Adrenal gland (tissue), 12 donors: Measurements from ENCODE around the gene NOB1. TPM values are rescaled to one million over a fixed set of nuclear protein-coding genes. Genes with fewer than 3 reads are reported as not detected.

Experiments
- DNase-seq, 7 donors: peaks; one replicate each; pipeline ENCODE4 v3.0.0-alpha.2; 2019 to 2020
- H3K27ac ChIP-seq, 5 donors: fragments of 200-600 bp; sonication (generic) in 4 of 5; 1 replicate in 3 of 5; 2 replicates in 2 of 5; pipeline versions ENCODE4 v1.5.1 to v1.8.0; 2016 to 2020; ENCODE audit warnings: mild to moderate bottlenecking in 1 of 5
- H3K27me3 ChIP-seq: fragments of 200-600 bp; 2 replicates; pipeline ENCODE4 v1.8.0; 2021
- H3K36me3 ChIP-seq, 2 donors: fragments of 200-600 bp; replicated peaks in 1 of 2; 1 replicate in 1 of 2; 2 replicates in 1 of 2; pipeline versions ENCODE4 v1.5.1 to v1.8.0; 2018 to 2022
- H3K4me1 ChIP-seq, 2 donors: fragments of 200-600 bp; replicated peaks in 1 of 2; 1 replicate in 1 of 2; 2 replicates in 1 of 2; pipeline versions ENCODE4 v1.5.1 to v1.8.0; 2018 to 2021
- H3K4me3 ChIP-seq, 4 donors: fragments of 200-600 bp; sonication (generic) in 3 of 4; one replicate each; pipeline ENCODE4 v1.5.1; 2016 to 2018
- H3K9me3 ChIP-seq, 3 donors: fragments of 200-600 bp; sonication (generic) in 1 of 3; replicated peaks in 1 of 3; 1 replicate in 2 of 3; 2 replicates in 1 of 3; pipeline versions ENCODE4 v1.5.1 to v1.8.0; 2016 to 2021
- CTCF ChIP-seq, 6 experiments: fragments of 450-650 bp in 4 of 6; fragments of 200-600 bp in 2 of 6; sonication (generic) in 1 of 6; IDR thresholded peaks; 1 replicate in 5 of 6; 2 replicates in 1 of 6; pipeline versions ENCODE4 v1.5.1 to v1.8.0; 2016 to 2021; ENCODE audit warnings: antibody characterized with exemption in 6 of 6, mild to moderate bottlenecking in 2 of 6, moderate library complexity in 1 of 6
- POLR2A ChIP-seq, 2 donors: fragments of 450-650 bp; IDR thresholded peaks; one replicate each; pipeline ENCODE4 v1.6.1; 2017; ENCODE audit warnings: antibody characterized with exemption in 2 of 2, mild to moderate bottlenecking in 2 of 2, moderate library complexity in 1 of 2
- WGBS, 4 donors: extraction: QIAGEN DNeasy Blood & Tissue Kit in 2 of 4; methylation state at CpG; one replicate each; pipeline versions ENCODE4 v1.1.5 to v1.1.7; 2013 to 2017; 5-methylcytosine and 5-hydroxymethylcytosine counted together
- intact Hi-C, 2 donors: fragments of 100-400 bp; cut with DNase I; formaldehyde crosslinking; loops; one replicate each; pipeline versions ENCODE4 v1.14.1 to v1.15.0; 2022 to 2023
- polyA plus RNA-seq, 3 donors: library from polyadenylated mRNA; stranded (reverse); fragments of 200-250 nt in 2 of 3; fragments of 350-450 nt in 1 of 3; fragmentation: Illumina TruSeq in 1 of 3; extraction: RNeasy Lipid Tissue Mini Kit (QIAGEN cat#74804) in 1 of 3; gene quantifications; one replicate each; pipeline ENCODE4 v1.2.3, GENCODE V29; 2013 to 2014
- total RNA-seq, 9 donors: library from RNA; depleted of rRNA in 4 of 9; stranded (reverse); fragments of >200 nt in 4 of 9; fragments of 120-200 nt in 1 of 9; fragmentation: NEBNext Ultra II Directional in 1 of 9; extraction: Animal tissue kit (Norgen Biotek cat#: 25700) in 1 of 9; gene quantifications; one replicate each; pipeline versions ENCODE4 v1.1.0 to v1.2.4, GENCODE V29; 2013 to 2023
- donor health status: healthy with polysubstance abuse.
- donor health status: Bipolar disorder and iron deficiency.
- donor health status: DM: yes; HTN: yes; CAD: no.
- donor health status: DM: no; HTN: no; CAD: no.
- donor health status: DM: no; HTN: no; CAD: no.
- donor health status: DM: yes; HTN: yes; CAD: no.

Gene NOB1
- total and polyA plus RNA-seq, 12 donors, result 26.9 to 98.4 (median 70.4) TPM

GRCh38 chr16:69709456-69710084 is 45.2 kb downstream of the NOB1 start:
- Histone ChIP-seq H3K9me3 (no peaks in the 10 kb centered on the region), H3K27me3 (no peaks in the 10 kb centered on the region), H3K27ac (peak overlapping the region in 3 of 5 donors; percentile 23 to 52 (median 39)), H3K36me3 (peaks cover 0 to 25% of the 10 kb centered on the region in 2 donors), H3K4me1 (peaks cover 0 to 6% of the 10 kb centered on the region in 2 donors), H3K4me3 (no peak overlapping the region)
- 26 to 38% (median 31%) methylated on average over 5 of the region's 5 CpGs for WGBS, 4 donors
- intact Hi-C loops, result loop anchor here (2.0 to 5.0 kb wide), 2 partner anchors 43 to 45 kb away; partner anchors contain the start of gene NOB1 (in 2 of the 2)
- TF ChIP-seq CTCF (IDR thresholded peaks at IDR 0.05) (peak; percentile 68 to 90 (median 82)), POLR2A (IDR thresholded peaks at IDR 0.05) (no peak)
- peak in 2 of 7 donors; percentile 13 to 43 for DNase-seq

- TF ChIP-seq POLR2A (IDR thresholded peaks at IDR 0.05), result no peak
- no peak for TF ChIP-seq CTCF (IDR thresholded peaks at IDR 0.05)
- H3K27me3 ChIP-seq, result no peaks in the 10 kb centered on the region
- peak in 1 of 7 donors; percentile 49 for DNase-seq
- peaks cover 0 to 22% of the 10 kb centered on the region in 2 donors for H3K36me3 ChIP-seq
- H3K4me1 ChIP-seq, result peaks cover 0 to 15% of the 10 kb centered on the region in 2 donors
- no peaks in the 10 kb centered on the region for H3K9me3 ChIP-seq
- H3K27ac ChIP-seq, result no peak overlapping the region
- no peak overlapping the region for H3K4me3 ChIP-seq
- 84 to 90% (median 86%) methylated on average over 10 of the region's 10 CpGs for WGBS, 4 donors
- intact Hi-C loops, result no loop called here
These were observed 46.6 kb downstream of the NOB1 start for GRCh38 chr16:69707920-69708683.

GRCh38 chr16:69706975-69707340 is 47.8 kb downstream of the NOB1 start:
- Histone ChIP-seq H3K27me3 (no peaks in the 10 kb centered on the region), H3K36me3 (peaks cover 0 to 11% of the 10 kb centered on the region in 2 donors), H3K9me3 (no peaks in the 10 kb centered on the region), H3K4me1 (peaks cover 0 to 18% of the 10 kb centered on the region in 2 donors), H3K4me3 (no peak overlapping the region), H3K27ac (peak overlapping the region in 1 of 5 donors; percentile 36)
- peak in 1 of 7 donors; percentile 46 for DNase-seq
- WGBS, 4 donors, result 90 to 93% (median 93%) methylated on average over 2 of the region's 2 CpGs
- TF ChIP-seq CTCF (IDR thresholded peaks at IDR 0.05) (no peak), POLR2A (IDR thresholded peaks at IDR 0.05) (no peak)
- intact Hi-C loops, result no loop called here

GRCh38 chr16:69706256-69706974 is 48.3 kb downstream of the NOB1 start:
- Histone ChIP-seq H3K4me3 (no peak overlapping the region), H3K27me3 (no peaks in the 10 kb centered on the region), H3K4me1 (peaks cover 0 to 18% of the 10 kb centered on the region in 2 donors), H3K9me3 (no peaks in the 10 kb centered on the region), H3K27ac (peak overlapping the region in 1 of 5 donors; percentile 36), H3K36me3 (peaks cover 0 to 5% of the 10 kb centered on the region in 2 donors)
- WGBS, 4 donors, result 81 to 96% (median 90%) methylated on average over 1 of the region's 1 CpG
- intact Hi-C loops, result no loop called here
- no peak for TF ChIP-seq CTCF (IDR thresholded peaks at IDR 0.05)
- no peak for TF ChIP-seq POLR2A (IDR thresholded peaks at IDR 0.05)
- DNase-seq, result no peak
